SK-N-SH (cell line): Measurements from ENCODE around the gene DCUN1D3. TPM values are rescaled to one million over a fixed set of nuclear protein-coding genes. Genes with fewer than 3 reads are reported as not detected.

Source experiments
- CTCF ChIA-PET: fragments of 300-600, 350-600 bp; formaldehyde crosslinking; extraction: SDS; loops from one replicate; lab custom pipeline; 2021; lab: Yijun Ruan, JAX
- POLR2A ChIA-PET: fragments of 350-600 bp; sonication (Branson Sonifier 250); formaldehyde crosslinking; extraction: SDS; loops from one replicate; lab custom pipeline; 2020; ENCODE audit warnings: antibody characterized with exemption, inconsistent platforms; lab: Yijun Ruan, JAX
- DNase-seq: peaks from one replicate; pipeline ENCODE4 v3.0.0; 2012
- H2AFZ ChIP-seq: fragments of 200-600 bp; sonication (generic); 2 replicates; pipeline ENCODE4 v1.8.1; 2016; ENCODE audit warnings: antibody characterized with exemption, mild to moderate bottlenecking, low read depth
- H3F3A ChIP-seq: fragments of 200-600 bp; sonication (generic); replicated peaks from 2 replicates; pipeline ENCODE3; 2016; ENCODE audit warnings: antibody characterized with exemption, mild to moderate bottlenecking; ENCODE audit not compliant: insufficient read depth
- H3K27ac ChIP-seq, 2 experiments: fragments of 200-500 bp in 1 of 2; fragments of 200-600 bp in 1 of 2; sonication (Bioruptor generic) in 1 of 2; sonication (generic), shearing (Covaris generic) in 1 of 2; 2 replicates each; pipeline versions ENCODE4 v1.5.1 to v1.6.1; 2014 to 2016; ENCODE audit warnings: low read depth in 2 of 2, inconsistent platforms in 1 of 2, low read length in 1 of 2, mild to moderate bottlenecking in 1 of 2, mixed read lengths in 1 of 2
- H3K27me3 ChIP-seq: fragments of 200-600 bp; sonication (generic), shearing (Covaris generic); 2 replicates; pipeline ENCODE4 v1.6.1; 2016; ENCODE audit warnings: mixed run types; ENCODE audit not compliant: insufficient read depth
- H3K36me3 ChIP-seq, 2 experiments: fragments of 200-500 bp in 1 of 2; fragments of 200-600 bp in 1 of 2; sonication (Bioruptor generic) in 1 of 2; sonication (generic) in 1 of 2; replicated peaks in 1 of 2; 2 replicates each; pipeline versions ENCODE3 to v1.5.1; 2014 to 2016; ENCODE audit warnings: low read length in 1 of 2, mild to moderate bottlenecking in 1 of 2; ENCODE audit not compliant: insufficient read depth in 2 of 2, control insufficient read depth in 1 of 2
- H3K4me1 ChIP-seq, 2 experiments: fragments of 200-500 bp in 1 of 2; fragments of 200-600 bp in 1 of 2; sonication (Bioruptor generic) in 1 of 2; sonication (generic), shearing (Covaris generic) in 1 of 2; 2 replicates each; pipeline versions ENCODE4 v1.5.1 to v1.6.1; 2014 to 2016; ENCODE audit warnings: low read depth in 1 of 2, low read length in 1 of 2, mixed run types in 1 of 2; ENCODE audit not compliant: insufficient read depth in 2 of 2, control insufficient read depth in 1 of 2
- H3K4me2 ChIP-seq: fragments of 200-600 bp; sonication (generic), shearing (Covaris generic); 2 replicates; pipeline ENCODE4 v1.6.1; 2017; ENCODE audit warnings: mixed run types
- H3K4me3 ChIP-seq, 2 experiments: fragments of 200-500 bp in 1 of 2; fragments of 200-600 bp in 1 of 2; sonication (Bioruptor generic) in 1 of 2; sonication (generic), shearing (Covaris generic) in 1 of 2; 2 replicates each; pipeline versions ENCODE4 v1.5.1 to v1.8.1; 2014 to 2016; ENCODE audit warnings: low read depth in 2 of 2, inconsistent platforms in 1 of 2, low read length in 1 of 2, mild to moderate bottlenecking in 1 of 2, mixed read lengths in 1 of 2, moderate library complexity in 1 of 2
- H3K79me2 ChIP-seq: fragments of 200-600 bp; sonication (generic); 2 replicates; pipeline ENCODE4 v1.8.1; 2017; ENCODE audit warnings: mild to moderate bottlenecking; ENCODE audit not compliant: insufficient read depth
- H3K9ac ChIP-seq: fragments of 200-600 bp; sonication (generic); 2 replicates; pipeline ENCODE4 v1.6.1; 2017; ENCODE audit warnings: mixed run types
- H3K9me2 ChIP-seq: fragments of 200-600 bp; sonication (generic); 2 replicates; pipeline ENCODE4 v1.6.1; 2017; ENCODE audit warnings: mixed run types
- H3K9me3 ChIP-seq: fragments of 200-600 bp; sonication (generic); 2 replicates; pipeline ENCODE4 v1.6.1; 2017; ENCODE audit warnings: mixed run types, mild to moderate bottlenecking, moderate library complexity
- H4K20me1 ChIP-seq: fragments of 200-600 bp; sonication (generic); 2 replicates; pipeline ENCODE4 v1.6.1; 2017; ENCODE audit warnings: mild to moderate bottlenecking, mixed run types; ENCODE audit not compliant: insufficient read depth
- EP300 ChIP-seq, 2 experiments: IDR thresholded peaks; 2 replicates each; pipeline versions ENCODE4 v1.4.0 to v1.6.1; 2012; ENCODE audit warnings: borderline replicate concordance in 1 of 2, low read depth in 1 of 2, low read length in 1 of 2
- GABPA ChIP-seq: IDR thresholded peaks from 2 replicates; pipeline ENCODE4 v1.4.0; 2012; ENCODE audit warnings: low read depth, mild to moderate bottlenecking
- NFIC ChIP-seq: IDR thresholded peaks from 2 replicates; pipeline ENCODE4 v1.4.0; 2012; ENCODE audit warnings: borderline replicate concordance
- PBX3 ChIP-seq: IDR thresholded peaks from 2 replicates; pipeline ENCODE4; 2012
- POLR2AphosphoS5 ChIP-seq: IDR thresholded peaks from 2 replicates; pipeline ENCODE4 v1.6.1; 2012; ENCODE audit warnings: low read depth, low read length
- RCOR1 ChIP-seq: fragments of 150-350 bp; IDR thresholded peaks from 2 replicates; pipeline ENCODE4 v1.6.1; 2017; ENCODE audit warnings: antibody characterized with exemption, low read length
- RXRA ChIP-seq: IDR thresholded peaks from 2 replicates; pipeline ENCODE4 v1.4.0; 2012; ENCODE audit warnings: low read depth, mild to moderate bottlenecking, borderline replicate concordance
- SMC3 ChIP-seq: IDR thresholded peaks from 2 replicates; pipeline ENCODE4 v1.6.1; 2012; ENCODE audit warnings: low read depth, low read length, improper control_type of control experiment
- USF1 ChIP-seq: IDR thresholded peaks from 2 replicates; pipeline ENCODE4 v1.4.0; 2012; ENCODE audit warnings: low read depth, borderline replicate concordance
- USF2 ChIP-seq: fragments of 150-350 bp; IDR thresholded peaks from 2 replicates; pipeline ENCODE4 v1.6.1; 2017; ENCODE audit warnings: antibody characterized with exemption, low read length, low read depth, borderline replicate concordance
- ZBTB33 ChIP-seq: IDR thresholded peaks from 2 replicates; pipeline ENCODE4 v1.4.0; 2012; ENCODE audit warnings: low read depth, borderline replicate concordance
- WGBS: methylation state at CpG from one replicate; pipeline ENCODE4 v1.1.6; 2017; ENCODE audit warnings: low lambda C conversion rate; 5-methylcytosine and 5-hydroxymethylcytosine counted together
- polyA plus RNA-seq, 3 experiments: library from polyadenylated mRNA; depleted of rRNA; stranded (reverse); fragments of >200 nt; gene quantifications; 2 replicates each; pipeline ENCODE4 v1.2.3, GENCODE V29; 2012

The DCUN1D3 gene
- polyA plus RNA-seq, 1 of the 3 experiments (the other 2 are of a cell fraction) = 4.7 TPM

- H3K9me3 ChIP-seq = no peaks in the 10 kb centered on the region
- H3K4me2 ChIP-seq = no peak overlapping the region
- H3K36me3 ChIP-seq = peaks cover 30 to 40% of the 10 kb centered on the region in 2 experiments
- H2AFZ ChIP-seq = no peak overlapping the region
- WGBS = 100% methylated on average over 3 of the region's 3 CpGs
- TF ChIP-seq USF2 (no peak), NFIC (no peak)
- no peak overlapping the region for H3K27ac ChIP-seq
- H3F3A ChIP-seq = no peaks in the 10 kb centered on the region
- CTCF ChIA-PET = interaction anchor here (1.0 kb wide), 1 partner anchor 31 kb away, joined by 3 read pairs; no protein-coding TSS in a partner anchor
- no peaks in the 10 kb centered on the region for H3K4me1 ChIP-seq
- no peaks in the 10 kb centered on the region for H3K79me2 ChIP-seq
- DNase-seq = no peak
- H3K9me2 ChIP-seq = no peaks in the 10 kb centered on the region
- H4K20me1 ChIP-seq = no peaks in the 10 kb centered on the region
- no peaks in the 10 kb centered on the region for H3K27me3 ChIP-seq
- no peak overlapping the region for H3K9ac ChIP-seq
- H3K4me3 ChIP-seq = no peak overlapping the region
- POLR2A ChIA-PET = no interaction called here
Measured at GRCh38 chr16:20844588-20844987, 55.6 kb downstream of the DCUN1D3 start.

- POLR2A ChIA-PET = no interaction called here
- Histone ChIP-seq H3K4me1 (no peaks in the 10 kb centered on the region), H3K27ac (no peak overlapping the region), H3K27me3 (no peaks in the 10 kb centered on the region), H3K4me3 (no peak overlapping the region), H3K9ac (no peak overlapping the region), H3K79me2 (no peaks in the 10 kb centered on the region), H2AFZ (no peak overlapping the region), H3K9me3 (no peaks in the 10 kb centered on the region), H4K20me1 (no peaks in the 10 kb centered on the region), H3K36me3 (peaks cover 28 to 35% of the 10 kb centered on the region in 2 experiments), H3K9me2 (no peaks in the 10 kb centered on the region), H3K4me2 (no peak overlapping the region), H3F3A (no peaks in the 10 kb centered on the region)
- WGBS = 100% methylated on average over 2 of the region's 2 CpGs
- no peak for TF ChIP-seq USF1
- no peak for TF ChIP-seq RCOR1
- CTCF ChIA-PET = no interaction called here
- no peak for DNase-seq
Measured at GRCh38 chr16:20844054-20844453, 56.1 kb downstream of the DCUN1D3 start.

GRCh38 chr16:20839504-20839903, 60.7 kb downstream of the DCUN1D3 start:
- CTCF ChIA-PET = no interaction called here

More at GRCh38 chr16:20839504-20839903, 60.7 kb downstream of the DCUN1D3 start:
- Histone ChIP-seq H4K20me1 (no peaks in the 10 kb centered on the region), H2AFZ (no peak overlapping the region), H3K36me3 (peaks cover 28 to 38% of the 10 kb centered on the region in 2 experiments), H3K4me1 (no peaks in the 10 kb centered on the region), H3K9me3 (no peaks in the 10 kb centered on the region; the same call in 1 of the 2 replicates), H3K79me2 (no peaks in the 10 kb centered on the region), H3K9ac (no peak overlapping the region), H3K4me2 (no peak overlapping the region), H3F3A (no peaks in the 10 kb centered on the region), H3K27me3 (no peaks in the 10 kb centered on the region), H3K27ac (no peak overlapping the region), H3K9me2 (no peaks in the 10 kb centered on the region), H3K4me3 (no peak overlapping the region)
- no peak for DNase-seq
- no peak for TF ChIP-seq POLR2AphosphoS5
- no peak for TF ChIP-seq GABPA
- TF ChIP-seq ZBTB33 = no peak
- TF ChIP-seq EP300 (IDR thresholded peaks at IDR 0.05; ENCODE audit: borderline replicate concordance in 1 of 2, low read depth in 1 of 2, low read length in 1 of 2) = no peak
- no peak for TF ChIP-seq PBX3
- TF ChIP-seq RXRA = no peak
- no peak for TF ChIP-seq SMC3
- POLR2A ChIA-PET = no interaction called here
- 95% methylated on average over 2 of the region's 2 CpGs for WGBS
